ENCODE measurements around the gene MAML3.
A peak's percentile ranks its signal among the peaks of the same experiment; 100 is the strongest.

Gene MAML3

DNA sequence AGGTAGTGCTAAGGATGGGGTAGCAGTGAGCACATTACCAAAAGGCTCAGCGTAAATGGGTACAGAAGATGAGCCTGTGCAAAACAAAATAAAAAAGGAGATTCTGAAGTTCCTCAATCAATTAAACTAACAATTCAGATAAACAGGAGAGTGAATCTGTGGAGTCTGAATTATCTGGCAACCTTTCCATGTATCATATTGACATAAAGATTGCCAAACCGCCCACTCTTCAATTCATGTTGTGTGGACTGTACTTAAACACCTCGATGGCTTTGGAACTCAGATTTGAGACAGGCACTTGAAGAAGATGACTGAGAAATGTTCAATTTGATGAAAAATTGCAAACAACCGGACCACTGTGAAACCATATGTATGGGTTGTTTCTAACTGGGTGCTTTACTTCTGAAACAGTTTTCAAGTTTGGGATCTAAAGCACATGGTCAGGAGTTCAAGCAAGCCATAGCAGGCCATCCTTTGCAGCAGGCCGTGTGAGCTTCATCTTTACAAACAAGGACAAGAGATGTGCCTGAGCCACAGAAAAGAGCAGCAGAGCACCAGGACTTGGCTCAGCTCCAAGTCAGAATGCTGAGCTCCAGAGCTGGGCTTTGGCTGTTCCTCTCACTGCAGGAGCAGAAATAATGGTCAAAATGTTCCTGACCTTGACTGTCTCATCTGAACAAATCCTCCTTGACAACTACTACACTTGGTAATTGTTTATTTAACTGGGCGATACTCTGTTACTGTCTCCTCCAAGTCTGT lies 380.2 kb downstream of the MAML3 start:
- Histone ChIP-seq H3K27ac (no peak overlapping the region), H3K4me1 (peaks cover 18% of the 10 kb centered on the region), H3K79me2 (no peaks in the 10 kb centered on the region), H3K36me3 (ENCODE audit: control insufficient read depth, insufficient read depth, low read length) (no peaks in the 10 kb centered on the region), H3K4me2 (ENCODE audit: low read length) (no peak overlapping the region), H3K9me3 (ENCODE audit: control insufficient read depth, low read length) (no peaks in the 10 kb centered on the region), H3K27me3 (ENCODE audit: control insufficient read depth, insufficient read depth, low read length) (no peaks in the 10 kb centered on the region), H3K4me3 (ENCODE audit: low read depth, low read length) (no peak overlapping the region), H3K9ac (no peak overlapping the region), H2AFZ (no peak overlapping the region)
- TF ChIP-seq, protein P1, sequence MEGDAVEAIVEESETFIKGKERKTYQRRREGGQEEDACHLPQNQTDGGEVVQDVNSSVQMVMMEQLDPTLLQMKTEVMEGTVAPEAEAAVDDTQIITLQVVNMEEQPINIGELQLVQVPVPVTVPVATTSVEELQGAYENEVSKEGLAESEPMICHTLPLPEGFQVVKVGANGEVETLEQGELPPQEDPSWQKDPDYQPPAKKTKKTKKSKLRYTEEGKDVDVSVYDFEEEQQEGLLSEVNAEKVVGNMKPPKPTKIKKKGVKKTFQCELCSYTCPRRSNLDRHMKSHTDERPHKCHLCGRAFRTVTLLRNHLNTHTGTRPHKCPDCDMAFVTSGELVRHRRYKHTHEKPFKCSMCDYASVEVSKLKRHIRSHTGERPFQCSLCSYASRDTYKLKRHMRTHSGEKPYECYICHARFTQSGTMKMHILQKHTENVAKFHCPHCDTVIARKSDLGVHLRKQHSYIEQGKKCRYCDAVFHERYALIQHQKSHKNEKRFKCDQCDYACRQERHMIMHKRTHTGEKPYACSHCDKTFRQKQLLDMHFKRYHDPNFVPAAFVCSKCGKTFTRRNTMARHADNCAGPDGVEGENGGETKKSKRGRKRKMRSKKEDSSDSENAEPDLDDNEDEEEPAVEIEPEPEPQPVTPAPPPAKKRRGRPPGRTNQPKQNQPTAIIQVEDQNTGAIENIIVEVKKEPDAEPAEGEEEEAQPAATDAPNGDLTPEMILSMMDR (IDR thresholded peaks at IDR 0.05): no peak

DNA sequence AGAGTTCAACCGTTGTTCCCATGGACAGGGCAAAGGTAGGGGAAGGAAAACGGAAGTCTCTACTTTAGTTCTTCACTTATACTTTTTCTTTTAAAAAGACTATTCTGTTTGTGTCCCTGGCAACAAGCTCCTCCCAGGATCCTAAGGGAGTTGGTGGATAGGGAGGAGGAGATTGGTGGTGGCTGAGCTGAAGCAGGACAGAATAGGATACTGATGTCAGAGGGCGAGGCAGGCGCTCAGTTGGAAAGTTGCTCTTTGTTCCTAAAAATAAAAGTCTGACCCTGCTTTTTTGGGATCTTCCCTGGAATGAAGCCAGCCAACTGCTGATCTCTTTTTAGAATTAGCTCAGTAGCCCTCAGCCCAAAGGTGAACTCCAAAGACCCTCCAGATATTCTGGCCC lies 383.6 kb downstream of the MAML3 start:
- Histone ChIP-seq H3K79me2 (no peaks in the 10 kb centered on the region), H3K27ac (peak overlapping the region; percentile 51), H3K9ac (no peak overlapping the region), H3K36me3 (ENCODE audit: control insufficient read depth, insufficient read depth, low read length) (no peaks in the 10 kb centered on the region), H3K4me3 (ENCODE audit: low read depth, low read length) (no peak overlapping the region), H3K9me3 (ENCODE audit: control insufficient read depth, low read length) (no peaks in the 10 kb centered on the region), H3K27me3 (ENCODE audit: control insufficient read depth, insufficient read depth, low read length) (no peaks in the 10 kb centered on the region), H3K4me1 (peaks cover 8% of the 10 kb centered on the region), H2AFZ (no peak overlapping the region), H3K4me2 (ENCODE audit: low read length) (no peak overlapping the region)
- TF ChIP-seq, protein P1 (IDR thresholded peaks at IDR 0.05): no peak

DNA sequence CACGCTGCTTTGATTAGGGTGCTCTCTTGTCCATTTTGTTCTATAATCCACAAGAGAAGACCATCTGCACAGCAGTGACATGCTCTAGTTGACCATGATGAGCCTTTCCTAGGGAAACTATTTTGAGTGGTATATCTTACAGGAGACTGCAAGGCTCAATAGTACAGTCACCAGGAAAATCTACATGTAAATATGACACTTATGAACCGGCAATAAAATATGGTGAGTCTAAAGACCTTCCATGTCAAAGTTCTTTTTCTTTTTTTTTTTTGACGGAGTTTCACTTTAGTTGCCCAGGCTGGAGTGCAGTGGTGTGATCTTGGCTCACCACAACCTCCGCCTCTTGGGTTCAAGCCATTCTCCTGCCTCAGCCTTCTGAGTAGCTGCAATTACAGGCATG lies 384.6 kb downstream of the MAML3 start:
- no peak overlapping the region for H3K4me2 ChIP-seq (ENCODE audit: low read length)
- H3K4me1 ChIP-seq: peaks cover 3% of the 10 kb centered on the region
- H2AFZ ChIP-seq: no peak overlapping the region
- H3K9ac ChIP-seq: no peak overlapping the region
- no peaks in the 10 kb centered on the region for H3K79me2 ChIP-seq
- no peaks in the 10 kb centered on the region for H3K9me3 ChIP-seq (ENCODE audit: control insufficient read depth, low read length)
- no peaks in the 10 kb centered on the region for H3K27me3 ChIP-seq (ENCODE audit: control insufficient read depth, insufficient read depth, low read length)
- H3K27ac ChIP-seq: no peak overlapping the region
- no peak overlapping the region for H3K4me3 ChIP-seq (ENCODE audit: low read depth, low read length)
- no peaks in the 10 kb centered on the region for H3K36me3 ChIP-seq (ENCODE audit: control insufficient read depth, insufficient read depth, low read length)
- TF ChIP-seq, protein P1 (IDR thresholded peaks at IDR 0.05): no peak

DNA sequence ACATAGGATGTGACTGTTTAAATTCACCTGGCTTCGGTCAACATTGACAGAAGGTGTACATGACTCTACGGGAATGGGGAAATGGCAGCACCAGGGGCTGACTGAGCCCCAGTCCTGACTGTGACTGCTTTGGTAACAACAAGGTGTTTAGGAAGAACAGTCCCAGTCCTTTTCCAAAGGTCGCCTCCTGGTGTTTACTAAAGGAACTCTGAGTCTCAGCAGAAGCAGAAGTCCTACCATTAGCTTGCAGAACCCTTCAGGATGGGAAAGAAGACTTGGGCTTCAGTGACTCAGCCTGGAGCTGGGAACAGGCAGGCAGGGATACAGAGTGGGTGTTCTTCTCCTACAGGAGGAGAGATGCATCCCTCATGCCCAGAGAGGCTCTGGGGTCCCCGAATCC lies 385.1 kb downstream of the MAML3 start:
- Histone ChIP-seq H3K27me3 (ENCODE audit: control insufficient read depth, insufficient read depth, low read length) (no peaks in the 10 kb centered on the region), H3K9ac (no peak overlapping the region), H3K4me2 (ENCODE audit: low read length) (no peak overlapping the region), H3K79me2 (no peaks in the 10 kb centered on the region), H2AFZ (no peak overlapping the region), H3K4me3 (ENCODE audit: low read depth, low read length) (no peak overlapping the region), H3K27ac (no peak overlapping the region), H3K36me3 (ENCODE audit: control insufficient read depth, insufficient read depth, low read length) (no peaks in the 10 kb centered on the region), H3K9me3 (ENCODE audit: control insufficient read depth, low read length) (no peaks in the 10 kb centered on the region), H3K4me1 (peaks cover 6% of the 10 kb centered on the region)
- TF ChIP-seq, protein P1 (IDR thresholded peaks at IDR 0.05): peak; percentile 5

DNA sequence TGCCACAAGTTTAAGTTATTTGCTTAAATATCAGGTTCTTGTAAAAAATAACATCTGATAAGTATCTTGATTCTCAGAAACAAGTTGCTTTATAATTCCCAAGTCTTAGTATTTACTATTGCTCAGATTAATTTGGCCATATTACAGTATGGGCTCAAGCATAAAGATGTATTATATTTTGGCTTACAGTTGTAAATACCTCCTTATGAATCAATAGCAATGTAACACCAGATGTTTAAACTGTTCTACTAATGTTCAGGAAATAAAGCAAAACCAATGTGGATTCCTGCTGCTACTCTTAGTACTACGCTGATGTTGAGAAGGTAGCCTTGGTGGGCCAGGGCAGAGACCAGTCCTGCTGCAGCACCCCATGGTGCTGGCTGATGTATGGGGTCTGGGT lies 385.6 kb downstream of the MAML3 start:
- no peaks in the 10 kb centered on the region for H3K36me3 ChIP-seq (ENCODE audit: control insufficient read depth, insufficient read depth, low read length)
- H3K9ac ChIP-seq: no peak overlapping the region
- no peaks in the 10 kb centered on the region for H3K27me3 ChIP-seq (ENCODE audit: control insufficient read depth, insufficient read depth, low read length)
- TF ChIP-seq, protein P1 (IDR thresholded peaks at IDR 0.05): no peak
- H3K27ac ChIP-seq: no peak overlapping the region
- H2AFZ ChIP-seq: no peak overlapping the region
- H3K79me2 ChIP-seq: no peaks in the 10 kb centered on the region
- H3K9me3 ChIP-seq (ENCODE audit: control insufficient read depth, low read length): no peaks in the 10 kb centered on the region
- H3K4me2 ChIP-seq (ENCODE audit: low read length): no peak overlapping the region
- peaks cover 4% of the 10 kb centered on the region for H3K4me1 ChIP-seq
- no peak overlapping the region for H3K4me3 ChIP-seq (ENCODE audit: low read depth, low read length)
